Measurements from ENCODE around the gene SMIM12. TPM values are rescaled to one million over a fixed set of nuclear protein-coding genes. Genes with fewer than 3 reads are reported as not detected.

The SMIM12 gene
- polyA plus RNA-seq (39.9 and 42.6 TPM in 2 replicates), polyA minus RNA-seq (18.3 and 22.1 TPM in 2 replicates)

GRCh38 chr1:34859446-34860200, at the start of gene SMIM12:
Gene SMIM12 (minus strand): TSS chr1:34859749. CDS start chr1:34855977, 3,772 bp downstream.
- Histone ChIP-seq H3K9ac (ENCODE audit: low read length) (peak within 1 kb of the TSS; percentile 85), H3K27ac (ENCODE audit: low read length) (peak within 1 kb of the TSS; percentile 25), H3K27me3 (ENCODE audit: insufficient read depth, low read depth, low read length) (no peaks in the 10 kb centered on the region), H3K9me2 (ENCODE audit: insufficient read depth, low read length) (no peaks in the 10 kb centered on the region), H3K9me3 (ENCODE audit: low read length) (no peaks in the 10 kb centered on the region), H3K4me3 (ENCODE audit: low read length) (peak within 1 kb of the TSS; percentile 92), H3K4me2 (ENCODE audit: low read length) (peak within 1 kb of the TSS; percentile 88), H4K20me1 (ENCODE audit: insufficient read depth) (no peaks in the 10 kb centered on the region), H3K36me3 (ENCODE audit: insufficient read depth, low read length) (no peaks in the 10 kb centered on the region), H3K79me2 (replicated peaks; ENCODE audit: insufficient read depth, low read length) (peaks cover 24% of the 10 kb centered on the region), H2AFZ (ENCODE audit: low read depth, low read length) (peak within 1 kb of the TSS; percentile 75), H3F3A (ENCODE audit: insufficient read depth, low read length, poor library complexity, severe bottlenecking) (no peaks in the 10 kb centered on the region)
- TF ChIP-seq RAD21 (conservative IDR thresholded peaks at IDR 0.05) (peak; percentile 64), MXI1 (conservative IDR thresholded peaks at IDR 0.05; ENCODE audit: poor library complexity, severe bottlenecking) (peak; percentile 91), CTCF (IDR thresholded peaks at IDR 0.05; ENCODE audit: poor library complexity, severe bottlenecking) (peak; percentile 93), POLR2AphosphoS5 (IDR thresholded peaks at IDR 0.05) (peak; percentile 77), EZH2 (IDR thresholded peaks at IDR 0.05; ENCODE audit: borderline replicate concordance, insufficient read depth, low read length, poor library complexity, severe bottlenecking) (no peak), TAF1 (IDR thresholded peaks at IDR 0.05; ENCODE audit: low read depth) (no peak), SMC3 (conservative IDR thresholded peaks at IDR 0.05; ENCODE audit: poor library complexity) (peak; percentile 76), EP300 (conservative IDR thresholded peaks at IDR 0.05; ENCODE audit: poor library complexity, severe bottlenecking) (peak; percentile 29), REST (IDR thresholded peaks at IDR 0.05; ENCODE audit: borderline replicate concordance) (peak; percentile 40)

- no peaks in the 10 kb centered on the region for H3K36me3 ChIP-seq (ENCODE audit: insufficient read depth, low read length)
- TF ChIP-seq SMC3 (conservative IDR thresholded peaks at IDR 0.05; ENCODE audit: poor library complexity) (no peak), TAF1 (IDR thresholded peaks at IDR 0.05; ENCODE audit: low read depth) (no peak), EP300 (conservative IDR thresholded peaks at IDR 0.05; ENCODE audit: poor library complexity, severe bottlenecking) (no peak), MXI1 (conservative IDR thresholded peaks at IDR 0.05; ENCODE audit: poor library complexity, severe bottlenecking) (no peak), EZH2 (IDR thresholded peaks at IDR 0.05; ENCODE audit: borderline replicate concordance, insufficient read depth, low read length, poor library complexity, severe bottlenecking) (no peak), RAD21 (conservative IDR thresholded peaks at IDR 0.05) (no peak), CTCF (IDR thresholded peaks at IDR 0.05; ENCODE audit: poor library complexity, severe bottlenecking) (no peak), REST (IDR thresholded peaks at IDR 0.05; ENCODE audit: borderline replicate concordance) (no peak), POLR2AphosphoS5 (IDR thresholded peaks at IDR 0.05) (no peak)
- no peak overlapping the region for H3K4me3 ChIP-seq (ENCODE audit: low read length)
- no peaks in the 10 kb centered on the region for H3K79me2 ChIP-seq (replicated peaks; ENCODE audit: insufficient read depth, low read length)
- no peak overlapping the region for H3K4me2 ChIP-seq (ENCODE audit: low read length)
- H3F3A ChIP-seq (ENCODE audit: insufficient read depth, low read length, poor library complexity, severe bottlenecking): no peaks in the 10 kb centered on the region
- no peaks in the 10 kb centered on the region for H3K27me3 ChIP-seq (ENCODE audit: insufficient read depth, low read depth, low read length)
- no peak overlapping the region for H2AFZ ChIP-seq (ENCODE audit: low read depth, low read length)
- no peaks in the 10 kb centered on the region for H3K9me2 ChIP-seq (ENCODE audit: insufficient read depth, low read length)
- no peak overlapping the region for H3K9ac ChIP-seq (ENCODE audit: low read length)
- H3K27ac ChIP-seq (ENCODE audit: low read length): no peak overlapping the region
- no peaks in the 10 kb centered on the region for H4K20me1 ChIP-seq (ENCODE audit: insufficient read depth)
- no peaks in the 10 kb centered on the region for H3K9me3 ChIP-seq (ENCODE audit: low read length)
These were observed 48.8 kb upstream of the SMIM12 start for GRCh38 chr1:34908369-34908768.

All from neural cell (in vitro differentiated cells).